ENCODE data around the gene FIGN.

Gene FIGN

DNA sequence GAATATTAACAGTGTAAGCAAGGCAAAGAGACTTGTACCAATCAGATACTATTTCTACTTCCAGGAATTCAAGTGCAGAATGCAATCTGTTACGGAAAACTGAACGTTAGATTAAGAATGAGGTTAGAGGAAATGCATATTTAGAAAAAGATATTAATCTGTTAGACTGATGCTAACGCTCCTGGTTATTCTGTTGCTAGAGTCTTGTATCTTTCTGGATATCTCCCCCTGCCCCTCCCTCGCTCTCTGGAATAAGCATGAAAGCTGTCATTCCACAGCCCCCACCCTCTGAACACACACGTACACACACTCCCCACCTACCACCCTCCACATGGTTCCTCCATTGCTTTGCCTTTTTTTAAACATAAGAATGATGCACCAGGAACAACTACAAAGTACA is 24.1 kb downstream of the FIGN start:
- DNase-seq (ENCODE audit: extremely low read depth in 1 of 2, low read depth in 1 of 2): no peak

DNA sequence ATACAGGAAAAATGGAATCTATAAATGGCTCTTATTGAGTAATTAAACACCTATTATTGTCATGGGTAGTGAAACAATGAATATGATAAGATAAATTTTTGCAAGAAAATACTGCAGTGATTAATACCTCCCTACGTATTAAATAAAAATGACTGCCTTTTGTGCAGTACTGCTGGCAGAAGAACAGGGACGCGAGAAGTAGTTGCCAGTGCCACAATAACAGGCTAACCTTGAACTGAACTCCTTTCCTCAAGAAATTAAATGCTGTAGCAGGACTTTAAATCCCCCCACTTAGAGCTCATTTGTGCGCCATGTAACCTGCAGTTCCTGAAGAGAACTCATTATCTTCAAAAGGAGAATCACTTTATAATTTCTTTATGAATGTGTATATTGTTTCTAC is 24.6 kb downstream of the FIGN start:
- DNase-seq (ENCODE audit: extremely low read depth in 1 of 2, low read depth in 1 of 2): no peak

DNA sequence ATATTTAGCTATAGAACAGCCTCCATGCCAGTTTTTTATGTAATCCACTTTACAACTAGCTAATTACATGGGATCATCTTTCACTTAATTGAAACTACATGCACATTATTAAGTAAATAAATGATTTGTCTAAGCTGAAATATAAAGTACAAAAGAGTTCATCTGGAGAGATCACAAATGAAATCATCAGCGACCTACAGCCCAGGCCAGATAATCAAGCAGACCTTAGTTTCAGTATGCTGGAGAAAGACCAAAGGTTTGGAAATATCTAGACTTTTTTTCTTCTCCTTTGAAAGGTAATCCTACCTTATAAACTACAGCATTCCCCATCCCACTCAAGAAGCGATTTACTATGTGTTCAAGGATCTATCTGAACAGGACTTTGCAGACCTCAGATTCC is 26.5 kb downstream of the FIGN start:
- no peak for DNase-seq (ENCODE audit: extremely low read depth in 1 of 2, low read depth in 1 of 2)

DNA sequence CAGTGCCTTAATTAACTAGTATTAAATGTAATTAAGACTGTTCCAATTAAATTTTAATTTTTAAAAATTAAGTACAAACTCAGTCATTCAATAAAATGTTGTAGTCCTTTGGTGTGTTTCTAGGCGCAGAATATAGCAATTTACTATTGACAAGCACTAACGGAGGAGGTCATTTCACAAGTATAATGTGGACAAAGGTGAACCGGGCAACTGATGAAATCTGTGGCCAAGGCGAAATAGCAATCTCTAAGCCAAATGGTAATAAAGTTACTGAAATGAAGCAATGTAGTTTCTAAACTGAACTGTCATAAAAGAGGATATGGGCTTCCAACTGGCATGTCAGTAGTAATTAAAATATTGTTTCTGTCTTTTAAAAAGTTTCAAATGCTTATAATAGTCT is 27.5 kb downstream of the FIGN start:
- no peak for DNase-seq (ENCODE audit: extremely low read depth in 1 of 2, low read depth in 1 of 2)

GRCh38 chr2:163703386-163703785 is 32.4 kb downstream of the FIGN start:
- no peak for DNase-seq (ENCODE audit: extremely low read depth in 1 of 2, low read depth in 1 of 2)

GRCh38 chr2:163701399-163702195 is 34.2 kb downstream of the FIGN start:
- DNase-seq (ENCODE audit: extremely low read depth in 1 of 2, low read depth in 1 of 2): no peak

GRCh38 chr2:163698857-163699256 is 37.0 kb downstream of the FIGN start:
- no peak for DNase-seq (ENCODE audit: extremely low read depth in 1 of 2, low read depth in 1 of 2)

- no peak for DNase-seq (ENCODE audit: extremely low read depth in 1 of 2, low read depth in 1 of 2)
These were observed 37.8 kb downstream of the FIGN start for GRCh38 chr2:163697846-163698637.

DNA sequence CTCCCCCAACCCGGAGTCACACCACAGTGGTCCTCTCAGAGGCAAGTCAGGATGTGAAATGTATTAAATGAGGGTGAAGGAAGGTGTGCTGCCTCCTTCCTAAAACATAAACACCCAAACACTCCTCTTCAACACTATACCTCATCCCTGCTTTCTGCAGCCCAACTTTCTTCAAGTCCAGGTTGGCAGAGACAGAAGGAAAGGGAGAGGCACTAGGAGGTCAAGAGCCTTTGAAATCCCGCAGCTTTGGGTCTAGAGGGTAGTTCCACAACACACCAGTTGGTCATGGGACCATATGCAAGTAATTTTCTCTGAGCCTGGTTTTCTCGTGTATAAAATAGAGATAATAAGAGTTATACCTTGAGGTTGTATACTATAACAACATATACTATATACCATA is 38.4 kb downstream of the FIGN start:
- DNase-seq (ENCODE audit: extremely low read depth in 1 of 2, low read depth in 1 of 2): no peak

DNA sequence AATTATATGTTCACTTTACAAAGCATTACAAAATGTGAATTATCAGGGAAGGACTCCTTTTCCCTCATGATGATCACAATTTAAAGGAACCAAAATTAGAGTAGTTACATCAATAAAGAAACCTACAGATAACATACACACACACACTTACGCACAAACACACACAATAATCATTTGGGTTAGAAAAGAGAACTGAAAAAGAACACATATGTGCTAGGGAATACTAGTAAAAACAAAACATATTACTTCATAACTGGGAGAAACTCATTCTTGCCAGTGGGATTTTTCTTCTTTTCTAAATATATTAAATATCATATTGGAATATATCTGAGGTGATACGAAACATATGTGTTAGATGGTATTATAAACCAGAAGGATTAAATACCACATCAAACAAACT is 42.3 kb downstream of the FIGN start:
- no peak for DNase-seq (ENCODE audit: extremely low read depth in 1 of 2, low read depth in 1 of 2)

GRCh38 chr2:163692611-163693482 is 43.0 kb downstream of the FIGN start:
- no peak for DNase-seq (ENCODE audit: extremely low read depth in 1 of 2, low read depth in 1 of 2)

DNA sequence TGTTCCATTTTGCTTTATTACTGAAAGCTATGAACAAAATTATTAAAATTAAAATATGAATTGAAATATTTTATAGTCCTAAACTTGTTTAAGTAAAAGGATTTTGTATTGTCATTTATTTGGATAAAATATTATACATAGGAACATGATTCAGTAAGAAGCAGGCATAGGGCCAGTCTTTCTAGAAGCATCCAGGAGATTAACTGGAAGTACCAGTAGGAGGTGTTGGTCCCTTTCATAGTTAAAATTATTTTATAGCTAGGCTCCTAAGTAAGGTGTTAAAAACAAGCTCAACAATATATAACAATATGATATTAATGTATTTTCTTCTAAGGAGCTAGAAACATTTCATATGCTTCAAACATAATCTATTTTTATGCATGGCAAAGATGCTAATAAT is 43.7 kb downstream of the FIGN start:
- DNase-seq (ENCODE audit: extremely low read depth in 1 of 2, low read depth in 1 of 2): no peak

- no peak for DNase-seq (ENCODE audit: extremely low read depth in 1 of 2, low read depth in 1 of 2)
These were observed 44.9 kb downstream of the FIGN start for GRCh38 chr2:163690896-163691295.

DNA sequence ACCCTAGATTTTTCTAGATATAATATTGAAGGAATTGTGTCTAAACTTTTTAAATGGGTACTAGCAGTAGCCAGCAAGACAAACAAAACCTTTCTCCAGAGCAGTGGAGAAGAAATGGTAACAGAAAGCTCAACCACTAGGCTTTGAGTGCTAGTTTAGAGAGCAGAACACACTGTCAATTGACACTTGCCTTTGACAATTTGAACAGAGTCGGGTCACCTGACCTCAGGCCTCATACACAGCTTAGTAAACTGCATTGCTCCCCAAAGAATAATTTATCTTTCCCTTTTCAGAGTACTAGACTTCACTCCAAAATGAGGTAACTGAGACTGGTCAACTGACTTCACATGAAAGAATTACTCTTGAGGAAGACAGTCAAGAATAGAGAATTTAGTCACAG is 48.6 kb downstream of the FIGN start:
- DNase-seq (ENCODE audit: extremely low read depth in 1 of 2, low read depth in 1 of 2): no peak

- no peak for DNase-seq (ENCODE audit: extremely low read depth in 1 of 2, low read depth in 1 of 2)
These were observed 49.5 kb downstream of the FIGN start for GRCh38 chr2:163686289-163686688.

GRCh38 chr2:163682695-163683094 is 53.1 kb downstream of the FIGN start:
- no peak for DNase-seq (ENCODE audit: extremely low read depth in 1 of 2, low read depth in 1 of 2)

GRCh38 chr2:163681745-163682144 is 54.1 kb downstream of the FIGN start:
- DNase-seq (ENCODE audit: extremely low read depth in 1 of 2, low read depth in 1 of 2): no peak

GRCh38 chr2:163675388-163675787 is 60.4 kb downstream of the FIGN start:
- no peak for DNase-seq (ENCODE audit: extremely low read depth in 1 of 2, low read depth in 1 of 2)

DNA sequence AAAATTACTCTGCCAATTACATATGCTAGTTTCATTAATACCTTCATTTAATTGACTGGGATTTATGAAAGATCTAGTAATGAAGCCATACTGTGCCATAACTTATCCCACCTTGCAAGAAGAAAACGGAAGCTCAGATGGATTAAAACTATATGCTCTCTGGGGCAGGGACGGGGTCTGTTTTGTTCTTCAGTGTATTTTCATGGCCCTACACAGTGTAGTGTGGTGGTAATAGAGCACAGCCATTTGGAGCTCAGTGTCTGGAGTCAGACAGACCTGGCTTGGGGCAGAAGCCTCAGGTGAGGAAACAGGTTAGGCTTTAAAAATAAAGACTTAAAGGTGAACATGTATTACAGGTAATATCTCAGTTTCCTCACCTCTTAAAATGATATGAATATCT is 62.3 kb downstream of the FIGN start:
- DNase-seq (ENCODE audit: extremely low read depth in 1 of 2, low read depth in 1 of 2): no peak

- DNase-seq (ENCODE audit: extremely low read depth in 1 of 2, low read depth in 1 of 2): no peak
These were observed 64.9 kb downstream of the FIGN start for GRCh38 chr2:163670929-163671328.

DNA sequence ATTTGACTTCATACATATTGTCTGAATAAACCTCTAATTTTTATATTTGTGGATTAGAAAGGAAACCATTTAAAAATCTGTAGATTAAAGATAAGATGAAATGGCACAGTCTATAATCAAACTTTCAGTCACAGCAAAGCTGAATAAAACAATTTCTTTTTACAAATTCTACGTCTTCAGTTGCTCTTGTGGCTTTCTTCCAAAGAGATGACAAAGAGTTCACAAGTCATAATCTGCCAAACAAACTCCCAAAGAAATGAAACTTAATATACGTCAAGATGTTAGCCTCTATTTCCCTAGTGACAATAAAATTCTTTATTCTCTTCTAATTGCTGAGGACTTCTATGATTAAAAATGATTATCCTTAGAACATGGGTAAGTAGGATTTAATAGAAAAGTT is 66.3 kb downstream of the FIGN start:
- no peak for DNase-seq (ENCODE audit: extremely low read depth in 1 of 2, low read depth in 1 of 2)

Measured in stimulated activated CD8-positive, alpha-beta memory T cell treated with anti-CD3 and anti-CD28 coated beads, Interleukin-7, amount 100 ng/mL, for 48 hours (primary cell).